Measurements from ENCODE around the gene ZNF182. TPM values are rescaled to one million over a fixed set of nuclear protein-coding genes. Genes with fewer than 3 reads are reported as not detected.
"Not testable (repeated sequence)": the region's sequence is repeated elsewhere in the genome, so short reads cannot be mapped to it uniquely, and the experiment has no call there.

The ZNF182 gene
- total RNA-seq, 1 donor from 2014 or later = 15.2 TPM

- DNase-seq (ENCODE audit: low spot score) = no peak
- no peaks in the 10 kb centered on the region for H3F3A ChIP-seq (ENCODE audit: low read depth)
- H3K4me2 ChIP-seq = no peak overlapping the region
- H3K9me3 ChIP-seq (ENCODE audit: low read depth) = no peaks in the 10 kb centered on the region
- H3K27me3 ChIP-seq = no peaks in the 10 kb centered on the region
- H4K20me1 ChIP-seq (ENCODE audit: low read depth) = no peaks in the 10 kb centered on the region
- H2AFZ ChIP-seq (replicated peaks) = no peak overlapping the region
- Mint-ChIP-seq H3K27ac (no peak overlapping the region), H3K4me1 (peaks cover 3% of the 10 kb centered on the region), H3K9me3 (peaks cover 18% of the 10 kb centered on the region), H3K36me3 (no peaks in the 10 kb centered on the region), H3K4me3 (no peak overlapping the region), H3K27me3 (ENCODE audit: insufficient read depth, low read depth) (peaks cover 3% of the 10 kb centered on the region)
- TF ChIP-seq, protein P1, sequence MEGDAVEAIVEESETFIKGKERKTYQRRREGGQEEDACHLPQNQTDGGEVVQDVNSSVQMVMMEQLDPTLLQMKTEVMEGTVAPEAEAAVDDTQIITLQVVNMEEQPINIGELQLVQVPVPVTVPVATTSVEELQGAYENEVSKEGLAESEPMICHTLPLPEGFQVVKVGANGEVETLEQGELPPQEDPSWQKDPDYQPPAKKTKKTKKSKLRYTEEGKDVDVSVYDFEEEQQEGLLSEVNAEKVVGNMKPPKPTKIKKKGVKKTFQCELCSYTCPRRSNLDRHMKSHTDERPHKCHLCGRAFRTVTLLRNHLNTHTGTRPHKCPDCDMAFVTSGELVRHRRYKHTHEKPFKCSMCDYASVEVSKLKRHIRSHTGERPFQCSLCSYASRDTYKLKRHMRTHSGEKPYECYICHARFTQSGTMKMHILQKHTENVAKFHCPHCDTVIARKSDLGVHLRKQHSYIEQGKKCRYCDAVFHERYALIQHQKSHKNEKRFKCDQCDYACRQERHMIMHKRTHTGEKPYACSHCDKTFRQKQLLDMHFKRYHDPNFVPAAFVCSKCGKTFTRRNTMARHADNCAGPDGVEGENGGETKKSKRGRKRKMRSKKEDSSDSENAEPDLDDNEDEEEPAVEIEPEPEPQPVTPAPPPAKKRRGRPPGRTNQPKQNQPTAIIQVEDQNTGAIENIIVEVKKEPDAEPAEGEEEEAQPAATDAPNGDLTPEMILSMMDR (IDR thresholded peaks at IDR 0.05) = no peak
- TF ChIP-seq EZH2phosphoT487 (IDR thresholded peaks at IDR 0.05) (no peak), EZH2 (IDR thresholded peaks at IDR 0.05) (no peak)
- H3K4me3 ChIP-seq = no peak overlapping the region
- H3K79me2 ChIP-seq (ENCODE audit: low read depth) = no peaks in the 10 kb centered on the region
- H3K9ac ChIP-seq = no peak overlapping the region
- no peaks in the 10 kb centered on the region for H3K36me3 ChIP-seq
- no peak overlapping the region for H3K27ac ChIP-seq
- no peaks in the 10 kb centered on the region for H3K4me1 ChIP-seq
These were observed 39.3 kb upstream of the ZNF182 start for GRCh38 chrX:48043056-48043455.

DNA sequence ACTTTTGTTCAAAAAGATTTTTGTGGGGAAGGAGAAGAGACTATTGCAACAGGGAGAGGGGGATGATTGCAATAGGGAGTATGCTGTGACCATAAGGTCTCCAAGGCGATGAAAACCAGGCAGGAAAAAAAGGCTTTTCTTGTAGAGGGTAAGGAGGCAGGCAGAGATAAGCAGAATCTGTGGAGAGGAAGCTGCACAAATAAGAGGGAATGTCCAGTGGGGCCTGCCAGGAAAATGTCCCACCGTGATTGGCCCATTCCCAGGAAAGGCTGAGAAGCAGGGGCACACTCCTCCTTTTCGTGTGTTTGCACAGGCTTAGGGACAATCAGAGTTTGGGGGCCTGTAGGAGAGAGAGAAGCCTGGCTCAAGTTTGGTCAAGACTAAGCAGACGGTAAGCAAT is 32.1 kb upstream of the ZNF182 start:
- peaks cover 11% of the 10 kb centered on the region for H3K9me3 Mint-ChIP-seq
- H3K4me2 ChIP-seq = no peak overlapping the region

DNA sequence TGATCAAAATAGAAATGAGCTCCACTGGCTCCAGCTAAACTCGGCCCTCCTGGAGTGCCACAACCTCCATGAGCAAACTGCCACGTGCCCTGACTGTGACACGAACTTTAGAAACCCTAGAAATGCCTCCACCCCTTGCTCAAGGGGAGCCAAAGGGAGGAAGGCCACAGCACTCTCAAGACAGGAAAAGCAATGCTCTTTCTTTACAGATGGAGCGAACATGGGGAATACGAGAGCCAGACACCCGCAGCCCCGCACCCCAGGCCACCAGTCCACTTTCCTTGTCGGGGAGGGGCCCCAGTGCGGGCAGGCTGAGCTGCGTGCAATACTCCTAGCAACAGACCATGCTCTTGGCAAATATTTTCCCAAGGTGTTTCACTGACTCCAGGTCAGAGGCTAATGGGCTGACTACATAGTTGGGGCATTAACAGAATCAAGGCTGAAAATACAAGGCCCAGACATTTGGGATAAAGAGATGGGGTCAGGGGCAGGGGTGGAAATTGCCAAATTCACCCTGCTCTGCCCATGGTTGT is 26.9 kb upstream of the ZNF182 start:
- H3K36me3 Mint-ChIP-seq; H3F3A ChIP-seq (ENCODE audit: low read depth); DNase-seq (ENCODE audit: low spot score); H3K36me3 ChIP-seq; H3K79me2 ChIP-seq (ENCODE audit: low read depth); H3K9me3 ChIP-seq (ENCODE audit: low read depth); H3K27me3 ChIP-seq; H3K4me3 Mint-ChIP-seq; H2AFZ ChIP-seq (replicated peaks); H3K27me3 Mint-ChIP-seq (ENCODE audit: insufficient read depth, low read depth); H3K27ac ChIP-seq; H3K9ac ChIP-seq; H3K4me1 Mint-ChIP-seq; H3K27ac Mint-ChIP-seq; H3K4me1 ChIP-seq; H3K4me3 ChIP-seq; H3K4me2 ChIP-seq; H4K20me1 ChIP-seq (ENCODE audit: low read depth): not testable (repeated sequence)
- H3K9me3 Mint-ChIP-seq = peaks cover 26% of the 10 kb centered on the region

More for the DNA sequence above, 32.1 kb upstream of the ZNF182 start:
- Histone ChIP-seq H3F3A (ENCODE audit: low read depth) (no peaks in the 10 kb centered on the region), H3K9me3 (ENCODE audit: low read depth) (no peaks in the 10 kb centered on the region), H3K27ac (no peak overlapping the region), H3K4me1 (no peaks in the 10 kb centered on the region), H3K27me3 (no peaks in the 10 kb centered on the region), H3K79me2 (ENCODE audit: low read depth) (no peaks in the 10 kb centered on the region), H3K9ac (no peak overlapping the region), H4K20me1 (ENCODE audit: low read depth) (no peaks in the 10 kb centered on the region), H3K4me3 (no peak overlapping the region), H2AFZ (replicated peaks) (no peak overlapping the region), H3K36me3 (no peaks in the 10 kb centered on the region)
- no peak for DNase-seq (ENCODE audit: low spot score)
- TF ChIP-seq, protein P1 (IDR thresholded peaks at IDR 0.05) = no peak
- TF ChIP-seq EZH2 (IDR thresholded peaks at IDR 0.05) = no peak
- no peak overlapping the region for H3K27ac Mint-ChIP-seq
- no peak overlapping the region for H3K4me3 Mint-ChIP-seq
- peaks cover 2% of the 10 kb centered on the region for H3K4me1 Mint-ChIP-seq
- H3K27me3 Mint-ChIP-seq (ENCODE audit: insufficient read depth, low read depth) = peaks cover 7% of the 10 kb centered on the region
- H3K36me3 Mint-ChIP-seq = no peaks in the 10 kb centered on the region

GRCh38 chrX:48030237-48030636 is 26.4 kb upstream of the ZNF182 start:
- Histone ChIP-seq H3K4me1 (no peaks in the 10 kb centered on the region), H2AFZ (replicated peaks) (no peak overlapping the region), H3K4me2 (no peak overlapping the region), H3F3A (ENCODE audit: low read depth) (no peaks in the 10 kb centered on the region), H3K27me3 (no peaks in the 10 kb centered on the region), H3K9me3 (ENCODE audit: low read depth) (no peaks in the 10 kb centered on the region), H3K9ac (no peak overlapping the region), H3K27ac (no peak overlapping the region), H4K20me1 (ENCODE audit: low read depth) (no peaks in the 10 kb centered on the region), H3K4me3 (no peak overlapping the region), H3K79me2 (ENCODE audit: low read depth) (no peaks in the 10 kb centered on the region), H3K36me3 (no peaks in the 10 kb centered on the region)
- peaks cover 26% of the 10 kb centered on the region for H3K9me3 Mint-ChIP-seq
- H3K27ac Mint-ChIP-seq = no peak overlapping the region
- TF ChIP-seq, protein P1 (IDR thresholded peaks at IDR 0.05) = no peak
- TF ChIP-seq EZH2 (IDR thresholded peaks at IDR 0.05) = no peak
- TF ChIP-seq EZH2phosphoT487 (IDR thresholded peaks at IDR 0.05) = no peak
- H3K4me1 Mint-ChIP-seq = peaks cover 7% of the 10 kb centered on the region
- no peaks in the 10 kb centered on the region for H3K36me3 Mint-ChIP-seq
- H3K27me3 Mint-ChIP-seq (ENCODE audit: insufficient read depth, low read depth) = peaks cover 5% of the 10 kb centered on the region
- DNase-seq (ENCODE audit: low spot score) = no peak
- H3K4me3 Mint-ChIP-seq = no peak overlapping the region
